ENCODE data around the gene DCHS2.

DCHS2 gene

GRCh38 chr4:154491341-154492271 is at the start of gene DCHS2:
TSS of gene DCHS2 (minus strand) at chr4:154491799. CDS start at chr4:154491355, 444 bp downstream.
- DNase-seq = peak; percentile 73

- DNase-seq = no peak
Measured at GRCh38 chr4:154534296-154534695, 42.7 kb upstream of the DCHS2 start.

GRCh38 chr4:154529728-154530519 is 38.3 kb upstream of the DCHS2 start:
- no peak for DNase-seq

- DNase-seq = no peak
Measured at GRCh38 chr4:154528869-154529268, 37.3 kb upstream of the DCHS2 start.

- DNase-seq = no peak
Measured at GRCh38 chr4:154527308-154527707, 35.7 kb upstream of the DCHS2 start.

GRCh38 chr4:154526151-154526550 is 34.6 kb upstream of the DCHS2 start:
- DNase-seq = no peak

GRCh38 chr4:154521607-154522006 is 30.0 kb upstream of the DCHS2 start:
- DNase-seq = no peak

GRCh38 chr4:154519214-154519613 is 27.6 kb upstream of the DCHS2 start:
- DNase-seq = no peak

- DNase-seq = no peak
Measured at GRCh38 chr4:154517591-154517990, 26.0 kb upstream of the DCHS2 start.

GRCh38 chr4:154516318-154517029 is 24.9 kb upstream of the DCHS2 start:
- DNase-seq = no peak

- DNase-seq = no peak
Measured at GRCh38 chr4:154511981-154512380, 20.4 kb upstream of the DCHS2 start.

- no peak for DNase-seq
Measured at GRCh38 chr4:154511548-154511947, 19.9 kb upstream of the DCHS2 start.

GRCh38 chr4:154507156-154507555 is 15.6 kb upstream of the DCHS2 start:
- peak; percentile 62 for DNase-seq

- DNase-seq = no peak
Measured at GRCh38 chr4:154506253-154506652, 14.7 kb upstream of the DCHS2 start.

GRCh38 chr4:154503598-154503997 is 12.0 kb upstream of the DCHS2 start:
- no peak for DNase-seq

GRCh38 chr4:154502111-154502510 is 10.5 kb upstream of the DCHS2 start:
- no peak for DNase-seq

- DNase-seq = no peak
Measured at GRCh38 chr4:154497889-154498288, 6.3 kb upstream of the DCHS2 start.

GRCh38 chr4:154495867-154496266 is 4.3 kb upstream of the DCHS2 start:
- no peak for DNase-seq

- no peak for DNase-seq
Measured at GRCh38 chr4:154492288-154492687, 689 bp upstream of the DCHS2 start.

- DNase-seq = peak; percentile 68
Measured at GRCh38 chr4:154490583-154491340, 837 bp downstream of the DCHS2 start.

GRCh38 chr4:154490234-154490582 is 1.4 kb downstream of the DCHS2 start:
- DNase-seq = no peak

- no peak for DNase-seq
Measured at GRCh38 chr4:154489558-154490233, 1.9 kb downstream of the DCHS2 start.

Data from islet precursor cell (in vitro differentiated cells).